ENCODE measurements around the gene PPP1R1C. TPM values are rescaled to one million over a fixed set of nuclear protein-coding genes. Genes with fewer than 3 reads are reported as not detected.
"Not testable (repeated sequence)": the region's sequence is repeated elsewhere in the genome, so short reads cannot be mapped to it uniquely, and the experiment has no call there.

The PPP1R1C gene
- total RNA-seq, 1 experiment from 2014 or later, result 2.7 TPM

- no peak for DNase-seq (ENCODE audit: extremely low read depth, low read depth)
Observed at GRCh38 chr2:182004945-182005520, 19.4 kb downstream of the PPP1R1C start.

GRCh38 chr2:182006595-182007341 is 21.1 kb downstream of the PPP1R1C start:
- no peak for DNase-seq (ENCODE audit: extremely low read depth, low read depth)

GRCh38 chr2:182014284-182014683 is 28.6 kb downstream of the PPP1R1C start:
- DNase-seq (ENCODE audit: extremely low read depth, low read depth), result no peak

GRCh38 chr2:182015334-182016109 is 29.9 kb downstream of the PPP1R1C start:
- DNase-seq (ENCODE audit: extremely low read depth, low read depth), result no peak

GRCh38 chr2:182018218-182018617 is 32.6 kb downstream of the PPP1R1C start:
- no peak for DNase-seq (ENCODE audit: extremely low read depth, low read depth)

GRCh38 chr2:182019731-182020130 is 34.1 kb downstream of the PPP1R1C start:
- DNase-seq (ENCODE audit: extremely low read depth, low read depth), result no peak

- no peak for DNase-seq (ENCODE audit: extremely low read depth, low read depth)
Observed at GRCh38 chr2:182020286-182021070, 34.8 kb downstream of the PPP1R1C start.

GRCh38 chr2:182023235-182023634 is 37.6 kb downstream of the PPP1R1C start:
- DNase-seq (ENCODE audit: extremely low read depth, low read depth), result no peak

GRCh38 chr2:182030875-182031274 is 45.2 kb downstream of the PPP1R1C start:
- not testable (repeated sequence) for DNase-seq (ENCODE audit: extremely low read depth, low read depth)

- no peak for DNase-seq (ENCODE audit: extremely low read depth, low read depth)
Observed at GRCh38 chr2:182031956-182032355, 46.3 kb downstream of the PPP1R1C start.

GRCh38 chr2:182033449-182033848 is 47.8 kb downstream of the PPP1R1C start:
- no peak for DNase-seq (ENCODE audit: extremely low read depth, low read depth)

- DNase-seq (ENCODE audit: extremely low read depth, low read depth), result no peak
Observed at GRCh38 chr2:182038576-182038975, 52.9 kb downstream of the PPP1R1C start.

- DNase-seq (ENCODE audit: extremely low read depth, low read depth), result no peak
Observed at GRCh38 chr2:182043021-182043420, 57.4 kb downstream of the PPP1R1C start.

- no peak for DNase-seq (ENCODE audit: extremely low read depth, low read depth)
Observed at GRCh38 chr2:182043861-182044260, 58.2 kb downstream of the PPP1R1C start.

GRCh38 chr2:182047544-182047943 is 61.9 kb downstream of the PPP1R1C start:
- no peak for DNase-seq (ENCODE audit: extremely low read depth, low read depth)

GRCh38 chr2:182048088-182048487 is 62.4 kb downstream of the PPP1R1C start:
- DNase-seq (ENCODE audit: extremely low read depth, low read depth), result no peak

GRCh38 chr2:182048621-182049020 is 63.0 kb downstream of the PPP1R1C start:
- DNase-seq (ENCODE audit: extremely low read depth, low read depth), result no peak

GRCh38 chr2:182049372-182050148 is 63.9 kb downstream of the PPP1R1C start:
- no peak for DNase-seq (ENCODE audit: extremely low read depth, low read depth)

- DNase-seq (ENCODE audit: extremely low read depth, low read depth), result no peak
Observed at GRCh38 chr2:182050333-182051135, 64.9 kb downstream of the PPP1R1C start.

Measured in NCI-H460 (cell line).